OCI-LY7 (cell line): ENCODE results near the gene C16orf74. TPM values are rescaled to one million over a fixed set of nuclear protein-coding genes. Genes with fewer than 3 reads are reported as not detected.
A peak's percentile ranks its signal among the peaks of the same experiment; 100 is the strongest.

Source experiments
- BruUV-seq: library from RNA; stranded (reverse); fragments of 400-500 nt; replicated peaks from 2 replicates; lab custom pipeline; 2021; lab: Mats Ljungman, UMichigan
- CTCF ChIA-PET: fragments of 300-600 bp; sonication (Branson Sonifier 250); formaldehyde crosslinking; loops from one replicate; lab custom pipeline; 2022; ENCODE audit warnings: antibody characterized with exemption; ENCODE audit not compliant: unreplicated experiment; lab: Charles Lee
- POLR2A ChIA-PET: fragments of 300-600 bp; sonication (Branson Sonifier 250); formaldehyde crosslinking; loops from one replicate; lab custom pipeline; 2022; ENCODE audit warnings: antibody characterized with exemption; lab: Charles Lee
- DNase-seq: peaks from one replicate; pipeline ENCODE4 v3.0.0-alpha.2; 2015; ENCODE audit warnings: low spot score
- H2AFZ ChIP-seq: fragments of 200-600 bp; sonication (generic), shearing (Covaris generic); 2 replicates; pipeline ENCODE4 v1.6.1; 2014; ENCODE audit warnings: mild to moderate bottlenecking, antibody characterized with exemption, low read length, moderate library complexity
- H3K27ac ChIP-seq: fragments of 200-600 bp; sonication (generic); 2 replicates; pipeline ENCODE4 v1.5.1; 2014; ENCODE audit warnings: mixed run types, low read depth, mild to moderate bottlenecking, moderate library complexity, low read length, inconsistent platforms; ENCODE audit not compliant: poor library complexity, severe bottlenecking
- H3K36me3 ChIP-seq: fragments of 200-600 bp; sonication (generic); 2 replicates; pipeline ENCODE4 v1.6.1; 2014; ENCODE audit warnings: mild to moderate bottlenecking, antibody characterized with exemption, low read length, moderate library complexity, mixed read lengths; ENCODE audit not compliant: insufficient read depth
- H3K4me1 ChIP-seq: fragments of 200-600 bp; sonication (generic); 2 replicates; pipeline ENCODE4 v1.5.1; 2014; ENCODE audit warnings: mild to moderate bottlenecking, low read length; ENCODE audit not compliant: insufficient read depth, poor library complexity, severe bottlenecking
- H3K4me2 ChIP-seq: fragments of 200-600 bp; sonication (generic); 2 replicates; pipeline ENCODE4 v1.6.1; 2014; ENCODE audit warnings: mild to moderate bottlenecking, low read length
- H3K4me3 ChIP-seq: fragments of 200-600 bp; sonication (generic); 2 replicates; pipeline ENCODE4 v1.5.1; 2014; ENCODE audit warnings: mild to moderate bottlenecking, low read depth, low read length; ENCODE audit not compliant: poor library complexity, severe bottlenecking
- H3K79me2 ChIP-seq: fragments of 200-600 bp; sonication (generic); 2 replicates; pipeline ENCODE4 v1.6.1; 2016; ENCODE audit warnings: low read depth, mild to moderate bottlenecking, low read length, moderate library complexity, mixed read lengths; ENCODE audit not compliant: insufficient read depth
- H3K9me2 ChIP-seq: fragments of 200-600 bp; sonication (generic); 2 replicates; pipeline ENCODE4 v1.6.1; 2016; ENCODE audit warnings: mild to moderate bottlenecking, low read length, mixed read lengths; ENCODE audit not compliant: insufficient read depth
- H3K9me3 ChIP-seq: fragments of 200-600 bp; sonication (generic); 2 replicates; pipeline ENCODE4 v1.6.1; 2014; ENCODE audit warnings: mild to moderate bottlenecking, mixed run types, low read length, mixed read lengths
- H4K20me1 ChIP-seq: fragments of 200-600 bp; sonication (generic); 2 replicates; pipeline ENCODE4 v1.6.1; 2014; ENCODE audit warnings: mild to moderate bottlenecking, antibody characterized with exemption, low read length, moderate library complexity, mixed read lengths; ENCODE audit not compliant: insufficient read depth
- CTCF ChIP-seq: fragments of 200-600 bp; sonication (generic); conservative IDR thresholded peaks from 2 replicates; pipeline ENCODE4 v1.5.1; 2014; ENCODE audit warnings: mild to moderate bottlenecking, antibody characterized with exemption, low read length, moderate library complexity, mixed read lengths
- EZH2phosphoT487 ChIP-seq: fragments of 200-600 bp; sonication (generic); IDR thresholded peaks from 2 replicates; pipeline ENCODE4 v1.6.1; 2018; ENCODE audit warnings: low read depth, borderline replicate concordance, mild to moderate bottlenecking, mixed run types, antibody characterized with exemption, low read length, moderate library complexity, mixed read lengths
- intact Hi-C: fragments of 100-400 bp; cut with micrococcal nuclease; formaldehyde crosslinking; loops from one replicate; pipeline ENCODE4 v1.10.0; 2022; ENCODE audit not compliant: unreplicated experiment
- total RNA-seq, 2 experiments: library from RNA; depleted of rRNA in 1 of 2; stranded (reverse); fragments of >200 nt in 1 of 2; shearing (Covaris generic) in 1 of 2; gene quantifications; 2 replicates each; pipeline ENCODE4 v1.2.3, GENCODE V29; 2014 to 2022

The C16orf74 gene
- total RNA-seq, 2 experiments from 2014 or later: 6.8 to 9.7 TPM

GRCh38 chr16:85746460-85747215 is 4.3 kb downstream of the C16orf74 start:
- H3K36me3 ChIP-seq: no peaks in the 10 kb centered on the region
- H3K27ac ChIP-seq: no peak overlapping the region
- peak overlapping the region; percentile 17 for H3K4me3 ChIP-seq
- ChIA-PET CTCF (interaction anchor here (0.5 kb wide), 1 partner anchor 11 kb away, joined by 4 read pairs; no protein-coding TSS in a partner anchor), POLR2A (interaction anchor here (1.0 to 2.3 kb wide), 5 partner anchors 9 to 52 kb away, joined by 5 to 11 read pairs (median 9); no protein-coding TSS in a partner anchor)
- H3K9me3 ChIP-seq: no peaks in the 10 kb centered on the region
- H3K4me2 ChIP-seq: peak overlapping the region; percentile 52
- intact Hi-C loops: no loop called here
- peak; percentile 65 for DNase-seq
- H3K9me2 ChIP-seq: no peaks in the 10 kb centered on the region
- H3K79me2 ChIP-seq: no peaks in the 10 kb centered on the region
- H3K4me1 ChIP-seq: peaks cover 53% of the 10 kb centered on the region
- no peak overlapping the region for H2AFZ ChIP-seq
- no peaks in the 10 kb centered on the region for H4K20me1 ChIP-seq
- BruUV-seq: no TSS peak
- TF ChIP-seq EZH2phosphoT487 (no peak), CTCF (no peak)

- no peak overlapping the region for H3K27ac ChIP-seq
- ChIA-PET CTCF (interaction anchor here (0.7 kb wide), 1 partner anchor 259 kb away, joined by 3 read pairs; no protein-coding TSS in a partner anchor), POLR2A (interaction anchor here (0.6 kb wide), 1 partner anchor 63 kb away, joined by 3 read pairs; no protein-coding TSS in a partner anchor)
Measured at GRCh38 chr16:85738923-85739715, 11.8 kb downstream of the C16orf74 start.

More at GRCh38 chr16:85738923-85739715, 11.8 kb downstream of the C16orf74 start:
- Histone ChIP-seq H3K4me2 (no peak overlapping the region), H3K36me3 (no peaks in the 10 kb centered on the region), H3K9me2 (no peaks in the 10 kb centered on the region), H4K20me1 (no peaks in the 10 kb centered on the region), H3K4me3 (no peak overlapping the region), H3K4me1 (peaks cover 24% of the 10 kb centered on the region), H2AFZ (no peak overlapping the region), H3K79me2 (no peaks in the 10 kb centered on the region), H3K9me3 (no peaks in the 10 kb centered on the region)
- no TSS peak for BruUV-seq
- no peak for DNase-seq
- no peak for TF ChIP-seq EZH2phosphoT487
- TF ChIP-seq CTCF: no peak
- intact Hi-C loops: no loop called here
